Activated CD8-positive, alpha-beta memory T cell treated with anti-CD3 and anti-CD28 coated beads, Interleukin-2, amount 50 U/mL, for 1 hour (primary cell): ENCODE data around the gene GPS2.
A peak's percentile ranks its signal among the peaks of the same experiment; 100 is the strongest.

Source experiments
- DNase-seq: peaks from one replicate; pipeline ENCODE4 v3.0.0-alpha.2; 2020; ENCODE audit errors: extremely low read depth

The GPS2 gene, protein sequence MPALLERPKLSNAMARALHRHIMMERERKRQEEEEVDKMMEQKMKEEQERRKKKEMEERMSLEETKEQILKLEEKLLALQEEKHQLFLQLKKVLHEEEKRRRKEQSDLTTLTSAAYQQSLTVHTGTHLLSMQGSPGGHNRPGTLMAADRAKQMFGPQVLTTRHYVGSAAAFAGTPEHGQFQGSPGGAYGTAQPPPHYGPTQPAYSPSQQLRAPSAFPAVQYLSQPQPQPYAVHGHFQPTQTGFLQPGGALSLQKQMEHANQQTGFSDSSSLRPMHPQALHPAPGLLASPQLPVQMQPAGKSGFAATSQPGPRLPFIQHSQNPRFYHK

GRCh38 chr17:7314719-7315569 lies at the start of gene GPS2:
TSS of gene GPS2 (minus strand) at chr17:7315360. CDS start at chr17:7315052, 308 bp downstream.
- DNase-seq, result peak; percentile 82

- DNase-seq, result no peak
These were observed 48.2 kb upstream of the GPS2 start for GRCh38 chr17:7363311-7363710.

DNA sequence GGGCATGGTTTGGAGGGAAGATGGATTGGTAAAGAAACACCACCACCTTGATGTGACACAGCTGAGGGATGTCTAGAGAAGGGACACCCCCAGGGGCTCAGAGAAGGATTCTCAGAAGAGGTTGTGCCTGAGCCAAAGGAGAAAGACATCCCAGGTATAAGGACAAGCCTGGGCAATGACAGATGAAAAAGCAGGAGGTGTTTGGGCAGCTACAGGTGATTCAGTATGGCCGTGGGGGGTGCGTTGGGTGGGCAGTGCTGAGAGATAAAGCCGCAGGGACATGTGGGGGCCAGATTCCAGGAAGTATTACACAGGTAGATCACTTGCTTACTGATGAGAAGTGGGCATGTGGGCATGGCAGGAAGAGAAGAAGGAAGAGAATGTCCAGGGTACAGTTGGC lies 46.7 kb upstream of the GPS2 start:
- no peak for DNase-seq

DNA sequence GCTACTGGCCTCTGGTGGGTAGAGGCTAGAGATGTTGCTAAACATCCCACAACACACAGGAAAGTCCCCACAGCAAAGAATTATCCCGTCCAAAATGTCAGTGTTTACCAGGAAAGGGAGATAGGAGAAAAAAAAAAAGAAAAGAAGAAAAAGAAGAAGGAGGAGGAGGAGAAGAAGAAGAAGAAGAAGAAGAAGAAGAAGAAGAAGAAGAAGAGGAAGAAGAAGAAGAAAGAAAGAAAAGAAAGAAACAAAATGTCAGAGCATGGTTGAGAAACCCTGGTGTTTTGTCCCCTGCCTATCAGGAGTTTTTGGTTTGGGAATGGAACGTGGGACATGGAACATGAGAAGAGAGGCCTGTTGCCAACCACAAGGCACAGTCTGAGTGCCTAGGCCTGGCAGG lies 42.2 kb upstream of the GPS2 start:
- no peak for DNase-seq

DNA sequence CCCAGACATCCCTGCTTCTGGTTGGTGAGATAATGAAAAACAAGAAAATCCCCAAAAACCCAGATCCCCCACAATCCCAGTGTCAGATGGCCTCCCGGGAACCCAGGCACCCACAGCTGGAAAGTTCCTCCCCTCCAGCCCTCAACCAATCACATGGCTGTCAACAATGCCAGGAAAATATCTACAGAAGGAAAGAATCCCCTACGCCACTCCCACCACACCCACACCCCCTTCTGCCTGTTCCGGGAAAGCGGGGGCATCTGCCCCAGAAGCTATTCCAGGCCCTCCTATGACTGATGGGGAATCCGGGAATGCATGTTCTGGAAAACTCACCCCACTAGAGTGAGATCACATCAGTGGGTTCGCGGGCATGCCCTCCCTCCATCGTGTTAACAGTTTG lies 41.6 kb upstream of the GPS2 start:
- DNase-seq, result no peak

GRCh38 chr17:7356072-7356549 lies 41.0 kb upstream of the GPS2 start:
- peak; percentile 35 for DNase-seq

GRCh38 chr17:7355573-7355972 lies 40.4 kb upstream of the GPS2 start:
- DNase-seq, result no peak

DNA sequence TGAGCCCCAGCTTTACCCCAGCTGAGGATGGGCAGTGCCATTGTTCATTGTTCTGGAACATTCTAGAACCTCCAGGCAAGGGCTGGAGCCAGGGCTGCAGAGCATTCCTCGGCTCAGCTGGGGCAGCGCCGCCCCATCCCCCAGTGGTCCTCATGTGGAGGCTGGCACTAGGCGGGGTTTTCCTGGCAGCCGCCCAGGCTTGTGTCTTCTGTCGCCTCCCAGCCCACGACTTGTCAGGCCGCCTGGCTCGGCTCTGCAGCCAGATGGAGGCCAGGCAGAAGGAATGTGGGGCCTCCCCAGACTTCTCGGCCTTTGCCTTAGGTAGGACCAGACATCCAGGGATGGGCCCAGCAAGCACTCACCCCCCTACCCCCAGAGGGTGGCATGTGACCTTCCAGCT lies 39.9 kb upstream of the GPS2 start, which contains the start of gene TMEM95:
Gene TMEM95 (plus strand): TSS at position 104 of the 400 bp plus-strand sequence. CDS start 49 bp downstream, at position 153.
- no peak for DNase-seq

DNA sequence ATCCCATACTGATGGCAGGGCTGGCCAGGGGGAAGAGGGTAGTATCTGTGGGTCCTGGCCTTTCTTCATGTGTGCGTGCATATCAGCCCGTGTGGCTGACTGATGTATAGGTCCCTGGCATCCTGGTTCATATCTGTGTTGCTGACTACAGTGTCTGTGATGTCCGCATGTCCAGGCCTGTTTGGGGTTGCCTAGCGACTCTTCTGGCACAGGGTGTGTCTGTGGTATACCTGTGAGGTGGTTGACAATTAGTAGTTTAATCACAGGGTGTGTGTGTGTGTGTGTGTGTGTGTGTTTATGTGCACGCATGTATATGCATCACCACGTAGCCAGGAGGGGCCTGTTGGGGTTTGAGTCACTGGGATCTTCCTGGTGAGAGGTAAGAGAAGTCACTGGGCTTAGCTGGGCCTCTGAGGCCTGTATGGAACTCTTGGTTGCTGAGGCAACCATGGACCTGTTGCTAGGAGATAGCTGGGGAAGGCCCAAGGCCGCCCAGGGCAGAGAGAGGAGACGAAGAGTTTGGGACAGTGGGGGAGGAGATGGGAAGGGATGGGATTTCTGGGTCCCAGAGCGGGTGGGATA lies 39.2 kb upstream of the GPS2 start:
- DNase-seq, result no peak

GRCh38 chr17:7352910-7353635 lies 37.9 kb upstream of the GPS2 start:
- no peak for DNase-seq

GRCh38 chr17:7352503-7352889 lies 37.3 kb upstream of the GPS2 start:
- DNase-seq, result no peak

- DNase-seq, result peak; percentile 66
These were observed 36.7 kb upstream of the GPS2 start, which contains the start of gene KCTD11 for GRCh38 chr17:7351665-7352502. TSS of gene KCTD11 (plus strand) at chr17:7352162.

GRCh38 chr17:7348478-7349242 lies 33.5 kb upstream of the GPS2 start:
- no peak for DNase-seq

DNA sequence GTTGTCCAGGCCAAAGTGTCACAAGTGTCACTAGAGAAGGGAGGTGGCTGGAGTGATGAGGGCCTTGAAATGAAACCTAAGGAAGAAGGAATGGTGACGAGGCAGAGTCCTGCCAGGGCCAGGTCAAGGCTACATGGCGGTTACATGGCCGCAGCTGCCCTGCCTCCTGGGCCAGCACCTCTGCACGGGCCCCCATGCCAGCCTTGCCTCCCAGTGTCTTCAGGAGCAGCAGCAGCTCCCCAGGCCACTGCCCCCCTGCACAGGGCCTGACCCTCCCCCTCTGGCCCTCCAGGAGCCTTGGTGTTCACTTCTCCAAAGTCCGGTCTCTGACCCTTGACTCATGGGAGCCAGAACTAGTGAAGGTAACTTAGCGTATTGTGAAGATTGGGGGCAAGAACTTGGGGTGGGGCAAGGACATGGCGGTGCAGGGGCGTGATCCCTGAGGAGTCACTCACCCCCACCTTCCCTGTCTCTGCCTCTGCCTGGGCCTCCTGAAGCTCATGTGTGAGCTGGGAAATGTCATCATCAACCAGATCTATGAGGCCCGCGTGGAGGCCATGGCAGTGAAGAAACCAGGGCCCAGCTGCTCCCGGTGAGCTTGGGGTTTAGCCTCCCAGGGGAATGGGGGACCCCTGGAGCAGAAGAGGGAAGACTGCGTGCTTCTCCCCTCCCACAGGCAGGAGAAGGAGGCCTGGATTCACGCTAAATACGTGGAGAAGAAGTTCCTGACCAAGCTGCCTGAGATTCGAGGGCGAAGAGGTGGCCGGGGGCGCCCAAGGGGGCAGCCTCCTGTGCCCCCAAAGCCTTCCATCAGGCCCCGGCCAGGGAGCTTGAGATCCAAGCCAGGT lies 32.7 kb upstream of the GPS2 start:
- DNase-seq, result no peak

- no peak for DNase-seq
These were observed 31.8 kb upstream of the GPS2 start for GRCh38 chr17:7346761-7347614.

- no peak for DNase-seq
These were observed 28.1 kb upstream of the GPS2 start for GRCh38 chr17:7343250-7343649.

DNA sequence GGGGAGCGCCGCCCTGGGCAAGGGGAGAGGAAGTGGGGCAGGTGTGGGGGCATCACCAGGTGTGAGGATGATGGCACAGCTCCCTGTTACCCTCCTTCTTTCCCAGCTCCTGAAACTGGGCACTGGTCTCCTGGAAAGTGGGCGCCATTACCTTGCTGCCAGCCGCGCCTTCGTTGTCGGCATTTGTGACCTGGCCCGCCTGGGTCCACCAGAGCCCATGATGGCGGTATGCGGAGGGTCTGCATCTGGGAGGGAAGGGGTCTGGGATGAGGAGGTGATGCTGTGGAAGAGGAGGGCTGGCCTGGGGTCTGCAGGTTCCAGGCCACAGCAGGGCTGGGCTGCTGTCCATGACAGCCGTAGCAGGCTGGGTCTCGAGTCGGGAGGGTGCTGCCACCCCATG lies 26.7 kb upstream of the GPS2 start:
- DNase-seq, result no peak

DNA sequence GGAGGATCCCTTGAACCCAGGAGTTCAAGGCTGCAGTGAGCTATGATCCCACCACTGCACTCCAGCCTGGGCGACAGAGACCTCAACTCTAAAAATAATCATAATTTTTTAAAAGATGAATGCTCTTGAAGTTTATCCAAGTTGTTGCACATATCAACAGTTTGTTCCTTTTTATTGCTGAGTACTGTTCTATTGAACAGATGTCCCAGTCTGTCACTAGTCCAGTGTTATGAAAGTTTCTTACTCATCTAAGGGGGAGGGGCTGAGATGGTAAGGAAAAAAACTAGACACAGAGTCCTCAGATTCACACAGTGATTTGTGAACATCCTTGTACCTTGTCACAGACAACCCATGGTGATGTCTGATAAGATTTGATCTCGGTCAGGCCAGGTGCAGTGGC lies 25.0 kb upstream of the GPS2 start:
- DNase-seq, result no peak
